ENCODE measurements around the gene SP9.

Gene SP9

GRCh38 chr2:174322746-174323145, 12.0 kb upstream of the SP9 start:
- H3K4me1 ChIP-seq (ENCODE audit: insufficient read depth, low read length, poor library complexity, severe bottlenecking): no peaks in the 10 kb centered on the region
- H3K36me3 ChIP-seq (ENCODE audit: insufficient read depth, low read length): no peaks in the 10 kb centered on the region
- H3K4me2 ChIP-seq (ENCODE audit: low read depth, low read length, poor library complexity, severe bottlenecking): no peak overlapping the region
- no peaks in the 10 kb centered on the region for H3K79me2 ChIP-seq (ENCODE audit: insufficient read depth, low read length)
- H3K9me3 ChIP-seq (ENCODE audit: insufficient read depth, low read depth, low read length): no peaks in the 10 kb centered on the region
- H3K4me3 ChIP-seq (ENCODE audit: low read length, poor library complexity, severe bottlenecking): no peak overlapping the region
- H3K27me3 ChIP-seq (ENCODE audit: insufficient read depth, low read length, poor library complexity, severe bottlenecking): peaks cover 5% of the 10 kb centered on the region
- H4K20me1 ChIP-seq (ENCODE audit: insufficient read depth, low read length, poor library complexity, severe bottlenecking): no peaks in the 10 kb centered on the region
- H3F3A ChIP-seq (ENCODE audit: low read depth): no peaks in the 10 kb centered on the region
- no peak overlapping the region for H3K9ac ChIP-seq (ENCODE audit: low read depth, low read length, poor library complexity, severe bottlenecking)
- H2AFZ ChIP-seq (ENCODE audit: low read length): no peak overlapping the region
- H3K9me2 ChIP-seq (replicated peaks; ENCODE audit: low read depth, low read length): no peaks in the 10 kb centered on the region
- no peak for TF ChIP-seq CTCF (conservative IDR thresholded peaks at IDR 0.05; ENCODE audit: low read length)
- no peak for TF ChIP-seq EZH2phosphoT487 (IDR thresholded peaks at IDR 0.05; ENCODE audit: borderline replicate concordance)

- H4K20me1 ChIP-seq (ENCODE audit: insufficient read depth, low read length, poor library complexity, severe bottlenecking): no peaks in the 10 kb centered on the region
- no peaks in the 10 kb centered on the region for H3K79me2 ChIP-seq (ENCODE audit: insufficient read depth, low read length)
- H3K4me1 ChIP-seq (ENCODE audit: insufficient read depth, low read length, poor library complexity, severe bottlenecking): no peaks in the 10 kb centered on the region
- H2AFZ ChIP-seq (ENCODE audit: low read length): no peak overlapping the region
- no peak overlapping the region for H3K4me3 ChIP-seq (ENCODE audit: low read length, poor library complexity, severe bottlenecking)
- no peaks in the 10 kb centered on the region for H3K9me3 ChIP-seq (ENCODE audit: insufficient read depth, low read depth, low read length)
- no peaks in the 10 kb centered on the region for H3F3A ChIP-seq (ENCODE audit: low read depth)
- no peak overlapping the region for H3K4me2 ChIP-seq (ENCODE audit: low read depth, low read length, poor library complexity, severe bottlenecking)
- no peak for TF ChIP-seq CTCF (conservative IDR thresholded peaks at IDR 0.05; ENCODE audit: low read length)
- TF ChIP-seq EZH2phosphoT487 (IDR thresholded peaks at IDR 0.05; ENCODE audit: borderline replicate concordance): no peak
- H3K36me3 ChIP-seq (ENCODE audit: insufficient read depth, low read length): no peaks in the 10 kb centered on the region
- H3K27me3 ChIP-seq (ENCODE audit: insufficient read depth, low read length, poor library complexity, severe bottlenecking): peaks cover 5% of the 10 kb centered on the region
- H3K9ac ChIP-seq (ENCODE audit: low read depth, low read length, poor library complexity, severe bottlenecking): no peak overlapping the region
- H3K9me2 ChIP-seq (replicated peaks; ENCODE audit: low read depth, low read length): no peaks in the 10 kb centered on the region
Observed at GRCh38 chr2:174324530-174324929, 10.2 kb upstream of the SP9 start.

- H4K20me1 ChIP-seq (ENCODE audit: insufficient read depth, low read length, poor library complexity, severe bottlenecking): no peaks in the 10 kb centered on the region
- no peak overlapping the region for H3K4me3 ChIP-seq (ENCODE audit: low read length, poor library complexity, severe bottlenecking)
- H3K36me3 ChIP-seq (ENCODE audit: insufficient read depth, low read length): no peaks in the 10 kb centered on the region
- H3K9me3 ChIP-seq (ENCODE audit: insufficient read depth, low read depth, low read length): no peaks in the 10 kb centered on the region
- H2AFZ ChIP-seq (ENCODE audit: low read length): no peak overlapping the region
- no peaks in the 10 kb centered on the region for H3K79me2 ChIP-seq (ENCODE audit: insufficient read depth, low read length)
- H3F3A ChIP-seq (ENCODE audit: low read depth): no peaks in the 10 kb centered on the region
- no peaks in the 10 kb centered on the region for H3K4me1 ChIP-seq (ENCODE audit: insufficient read depth, low read length, poor library complexity, severe bottlenecking)
- no peak overlapping the region for H3K4me2 ChIP-seq (ENCODE audit: low read depth, low read length, poor library complexity, severe bottlenecking)
- H3K9me2 ChIP-seq (replicated peaks; ENCODE audit: low read depth, low read length): no peaks in the 10 kb centered on the region
- peaks cover 5% of the 10 kb centered on the region for H3K27me3 ChIP-seq (ENCODE audit: insufficient read depth, low read length, poor library complexity, severe bottlenecking)
- no peak overlapping the region for H3K9ac ChIP-seq (ENCODE audit: low read depth, low read length, poor library complexity, severe bottlenecking)
- TF ChIP-seq CTCF (conservative IDR thresholded peaks at IDR 0.05; ENCODE audit: low read length) (no peak), EZH2phosphoT487 (IDR thresholded peaks at IDR 0.05; ENCODE audit: borderline replicate concordance) (no peak)
Observed at GRCh38 chr2:174325373-174326160, 9.2 kb upstream of the SP9 start.

Measured in Loucy (cell line).